K562 (cell line): ENCODE results near the gene PEDS1. TPM values are rescaled to one million over a fixed set of nuclear protein-coding genes. Genes with fewer than 3 reads are reported as not detected.

Experiments used
- ATAC-seq: fragments of 200-7000 bp; cut with Tn5 transposase; 3 replicates; pipeline ENCODE4 v1.9.1; 2020; ENCODE audit warnings: moderate library complexity
- BruUV-seq: library from RNA; stranded (reverse); fragments of 400-500 nt; replicated peaks from 2 replicates; lab custom pipeline; 2021; lab: Mats Ljungman, UMichigan
- CTCF ChIA-PET: fragments of 300-600 bp; formaldehyde crosslinking; extraction: SDS; loops from one replicate; lab custom pipeline; 2021; ENCODE audit warnings: low intra/inter-chr PET ratio; lab: Yijun Ruan, JAX
- POLR2A ChIA-PET: fragments of 300-600, 350-650 bp; sonication (Branson Sonifier 250); formaldehyde crosslinking; extraction: SDS; loops from one replicate; lab custom pipeline; 2021; ENCODE audit warnings: antibody characterized with exemption, inconsistent platforms; lab: Yijun Ruan, JAX
- DNase-seq, 4 experiments: peaks; one replicate each; pipeline versions ENCODE4 v3.0.0 to v3.0.0-alpha.2; 2011 to 2018; ENCODE audit warnings: low spot score in 3 of 4, mixed read lengths in 3 of 4; ENCODE audit errors: extremely low read depth in 1 of 4
- FAIRE-seq: peaks from 2 replicates; lab custom pipeline; 2011; peaks lifted over from hg19 to GRCh38; lab: Jason Lieb, UNC
- H2AFZ ChIP-seq: 2 replicates; pipeline ENCODE4 v1.6.0; 2011; ENCODE audit warnings: low read depth, low read length, control low read depth, inconsistent platforms
- H3K27ac ChIP-seq: fragments of 200-600 bp; 3 replicates; pipeline ENCODE4 v1.8.0; 2011; ENCODE audit warnings: low read depth, mild to moderate bottlenecking, control low read depth, inconsistent platforms, low read length, moderate library complexity, mixed read lengths; ENCODE audit errors: extremely low read depth
- H3K27me3 ChIP-seq, 2 experiments: fragments of 300-600 bp in 1 of 2; 2 replicates in 1 of 2; 3 replicates in 1 of 2; pipeline versions ENCODE4 v1.6.0 to v1.8.0; 2011; ENCODE audit warnings: inconsistent platforms in 2 of 2, low read length in 2 of 2, mild to moderate bottlenecking in 1 of 2, mixed read lengths in 1 of 2, moderate library complexity in 1 of 2; ENCODE audit not compliant: control insufficient read depth in 2 of 2, insufficient read depth in 2 of 2
- H3K36me3 ChIP-seq: fragments of 300-600 bp; 3 replicates; pipeline ENCODE4 v1.8.0; 2011; ENCODE audit warnings: mild to moderate bottlenecking, low read length, inconsistent platforms; ENCODE audit not compliant: control insufficient read depth, insufficient read depth
- H3K4me1 ChIP-seq, 2 experiments: fragments of 200-600 bp in 1 of 2; replicated peaks in 1 of 2; 2 replicates in 1 of 2; 3 replicates in 1 of 2; pipeline versions ENCODE4 v1.5.1 to v1.8.0; 2011; ENCODE audit warnings: inconsistent platforms in 2 of 2, low read length in 2 of 2, mild to moderate bottlenecking in 1 of 2, mixed read lengths in 1 of 2, moderate library complexity in 1 of 2; ENCODE audit not compliant: control insufficient read depth in 2 of 2, insufficient read depth in 2 of 2
- H3K4me2 ChIP-seq: 2 replicates; pipeline ENCODE4 v1.6.1; 2011; ENCODE audit warnings: low read length, control low read depth, inconsistent platforms, mixed read lengths; ENCODE audit not compliant: insufficient read depth
- H3K4me3 ChIP-seq: fragments of 200-600 bp; sonication (generic), shearing (Covaris generic); 2 replicates; pipeline ENCODE4 v1.5.1; 2016; ENCODE audit warnings: control low read depth, inconsistent platforms
- H3K79me2 ChIP-seq: fragments of 200-600 bp; 3 replicates; pipeline ENCODE4 v1.8.0; 2011; ENCODE audit warnings: low read length, inconsistent platforms; ENCODE audit not compliant: control insufficient read depth, insufficient read depth
- H3K9ac ChIP-seq, 2 experiments: 2 replicates each; pipeline versions ENCODE4 v1.6.0 to v1.6.1; 2011; ENCODE audit warnings: low read depth in 2 of 2, low read length in 2 of 2, control low read depth in 1 of 2, inconsistent platforms in 1 of 2, mild to moderate bottlenecking in 1 of 2, mixed read lengths in 1 of 2; ENCODE audit not compliant: insufficient read depth in 1 of 2
- H3K9me1 ChIP-seq: one replicate; pipeline ENCODE4 v1.6.0; 2011; ENCODE audit warnings: inconsistent platforms, mild to moderate bottlenecking, low read length, moderate library complexity; ENCODE audit not compliant: control insufficient read depth, insufficient read depth
- H3K9me3 ChIP-seq: replicated peaks from 2 replicates; pipeline ENCODE4 v1.5.1; 2011; ENCODE audit warnings: low read depth, low read length, inconsistent platforms; ENCODE audit not compliant: control insufficient read depth, insufficient read depth
- H4K20me1 ChIP-seq: replicated peaks from 2 replicates; pipeline ENCODE4 v1.6.1; 2011; ENCODE audit warnings: low read length, inconsistent platforms, mixed read lengths; ENCODE audit not compliant: control insufficient read depth, insufficient read depth
- ARID1B ChIP-seq: fragments of 450-650 bp; IDR thresholded peaks from 2 replicates; pipeline ENCODE4 v1.6.1; 2016; ENCODE audit warnings: antibody characterized with exemption, mild to moderate bottlenecking, inconsistent platforms
- EGR1 ChIP-seq: fragments of 450-650 bp; conservative IDR thresholded peaks from 2 replicates; pipeline ENCODE4 v1.6.1; 2017; ENCODE audit warnings: mild to moderate bottlenecking
- EHMT2 ChIP-seq: fragments of 450-650 bp; IDR thresholded peaks from 2 replicates; pipeline ENCODE4 v1.6.1; 2018; ENCODE audit warnings: antibody characterized with exemption
- GABPB1 ChIP-seq: sonication (generic); formaldehyde crosslinking; IDR thresholded peaks from 2 replicates; pipeline ENCODE4 v1.8.0; 2022; ENCODE audit warnings: mild to moderate bottlenecking, missing genetic modification reagents
- KDM5B ChIP-seq: fragments of 200-600 bp; sonication (generic); IDR thresholded peaks from 2 replicates; pipeline ENCODE4 v1.6.1; 2012; ENCODE audit warnings: low read depth, mild to moderate bottlenecking, moderate library complexity, low read length, control low read depth, inconsistent platforms; ENCODE audit not compliant: insufficient replicate concordance
- LCOR ChIP-seq: sonication (generic); formaldehyde crosslinking; IDR thresholded peaks from 2 replicates; pipeline ENCODE4 v1.8.0; 2022; ENCODE audit warnings: mild to moderate bottlenecking, missing genetic modification reagents
- RAD21 ChIP-seq, 2 experiments: fragments of 250-450 bp in 1 of 2; fragments of 450-650 bp in 1 of 2; sonication (Bioruptor Pico) in 1 of 2; formaldehyde crosslinking in 1 of 2; IDR thresholded peaks in 1 of 2; conservative IDR thresholded peaks in 1 of 2; 2 replicates each; pipeline versions ENCODE4 v1.4.0 to v1.8.0; 2020 to 2022; ENCODE audit warnings: mild to moderate bottlenecking in 2 of 2, moderate library complexity in 1 of 2
- SPI1 ChIP-seq: IDR thresholded peaks from 2 replicates; pipeline ENCODE4 v1.6.1; 2011; ENCODE audit warnings: low read depth, low read length, control low read depth, borderline replicate concordance
- TCF7L2 ChIP-seq: fragments of 150-350 bp; IDR thresholded peaks from 2 replicates; pipeline ENCODE4 v1.6.1; 2016; ENCODE audit warnings: low read depth, mild to moderate bottlenecking, low read length, moderate library complexity
- WGBS: fragments of 100-300 bp; shearing (Covaris generic); methylation state at CpG from one replicate; pipeline ENCODE4 v1.1.6; 2016; ENCODE audit warnings: low coverage, mixed read lengths; ENCODE audit not compliant: insufficient coverage; ENCODE audit errors: missing lambda C conversion rate; 5-methylcytosine and 5-hydroxymethylcytosine counted together
- in situ Hi-C: fragments of 300-500 bp; cut with MboI; formaldehyde crosslinking; loops from 4 replicates; pipeline ENCODE4 v1.15.0; 2018; ENCODE audit warnings: inconsistent platforms, mixed read lengths
- intact Hi-C: fragments of 100-400 bp; cut with micrococcal nuclease; formaldehyde crosslinking; loops from 2 replicates; pipeline ENCODE4 v1.14.2; 2022
- polyA plus RNA-seq, 8 experiments: library from polyadenylated mRNA; depleted of rRNA in 4 of 8; stranded (reverse) in 5 of 8; unstranded in 3 of 8; fragments of >200 nt; fragmentation: Nextera tagmentation in 2 of 8; fragmentation: Illumina TruSeq in 1 of 8; extraction: Ambion mirVana in 2 of 8; extraction: Trizol in 1 of 8; gene quantifications; 2 replicates each; pipeline versions ENCODE4 v1.2.1 to v1.2.3, GENCODE V29; 2011 to 2014; ENCODE audit warnings: inconsistent platforms in 1 of 8, missing spikeins in 1 of 8
- total RNA-seq, 7 experiments: library from RNA; depleted of rRNA in 6 of 7; stranded (reverse); fragments of >200 nt in 6 of 7; fragmentation: Illumina TruSeq in 2 of 7; extraction: Trizol in 2 of 7; gene quantifications; 2 replicates each; pipeline versions ENCODE4 v1.2.1 to v1.2.3, GENCODE V29; 2011 to 2021; ENCODE audit warnings: low replicate concordance in 1 of 7
- TF ChIP-seq, protein P1 (sequence below): sonication (generic); formaldehyde crosslinking; IDR thresholded peaks from 2 replicates; pipeline ENCODE4 v1.8.1; 2023; ENCODE audit warnings: mild to moderate bottlenecking, missing genetic modification reagents
- TF ChIP-seq, protein P2 (sequence below): sonication (generic); formaldehyde crosslinking; IDR thresholded peaks from 2 replicates; pipeline ENCODE4 v1.8.1; 2023; ENCODE audit warnings: mild to moderate bottlenecking, missing genetic modification reagents

The PEDS1 gene
- total and polyA plus RNA-seq, 9 of the 15 experiments (the other 6 are each of a cell fraction or from before 2014, with no cell fraction given), result 2.9 to 38.5 (median 24.2) TPM

DNA sequence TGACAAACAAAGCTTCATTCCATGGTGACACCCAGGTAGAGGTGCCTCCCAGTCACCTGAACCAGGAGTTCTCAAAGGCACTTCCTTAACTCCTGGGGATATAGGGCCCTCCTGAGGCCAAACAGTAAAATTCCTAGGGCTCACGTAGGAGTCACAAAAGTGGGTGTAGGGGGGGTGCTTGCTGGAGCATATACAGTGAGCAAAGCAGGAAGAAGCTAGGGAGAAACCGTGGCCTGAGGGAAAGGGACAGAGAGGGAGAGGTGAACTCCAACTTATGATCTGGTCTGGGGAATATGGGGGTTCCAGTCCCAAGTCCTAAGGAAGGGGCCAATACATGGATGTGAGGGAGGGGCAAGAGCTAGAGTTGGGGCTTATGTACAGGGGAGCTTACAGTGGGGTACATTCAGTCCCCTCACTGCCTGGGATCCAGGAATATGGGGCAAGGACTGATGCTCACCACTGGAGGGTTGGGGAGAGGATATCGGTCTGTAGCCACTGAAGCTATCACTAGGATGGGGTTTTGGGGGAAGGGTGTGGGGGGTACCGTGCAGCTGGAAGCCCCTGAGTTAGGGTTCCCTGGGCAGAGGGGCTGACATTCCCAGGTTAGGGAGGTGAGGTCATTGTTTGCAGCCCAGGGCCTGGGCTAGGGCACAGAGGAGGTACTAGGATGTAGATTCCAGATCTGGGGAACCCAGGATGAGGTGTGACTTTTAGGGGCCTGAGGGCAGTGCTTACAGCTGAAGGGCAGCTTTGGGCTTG is 950 bp downstream of the PEDS1 start:
- Histone ChIP-seq H3K27ac (peak overlapping the region; percentile 92), H3K9me3 (no peaks in the 10 kb centered on the region), H3K36me3 (peaks cover 37% of the 10 kb centered on the region; the same call in 2 of the 3 replicates), H3K27me3 (no peaks in the 10 kb centered on the region), H3K4me2 (peak overlapping the region; percentile 93), H4K20me1 (peaks cover 15% of the 10 kb centered on the region; the same call in 1 of the 2 replicates), H3K4me1 (peaks cover 28 to 57% of the 10 kb centered on the region in 2 experiments), H3K79me2 (peaks cover 54% of the 10 kb centered on the region), H3K9ac (peak overlapping the region; percentile 94 to 97), H2AFZ (0 out of 2 replicates have a peak overlapping the region, but pooled peaks have one; percentile 85), H3K9me1 (no peaks in the 10 kb centered on the region), H3K4me3 (peak overlapping the region; percentile 93)
- intact Hi-C loops (loop anchor here (2.0 to 5.0 kb wide), 2 partner anchors 40 to 65 kb away; partner anchors contain the start of gene UBE2V1), in situ Hi-C loops (no loop called here)
- ChIA-PET CTCF (interaction anchor here (0.6 to 0.9 kb wide), 2 partner anchors 18 to 819 kb away, joined by 3 to 4 read pairs; no protein-coding TSS in a partner anchor), POLR2A (interaction anchor here (0.5 to 3.5 kb wide), 15 partner anchors 8 to 1340 kb away, joined by 3 to 22 read pairs (median 4); partner anchors contain the start of genes CEBPB and UBE2V1)
- ATAC-seq (peak; percentile 5), FAIRE-seq (peak; percentile 86), DNase-seq (peak; percentile 30 to 51 (median 47))
- 2% methylated on average over 4 of the region's 4 CpGs for WGBS
- BruUV-seq, result TSS peak; percentile 52
- TF ChIP-seq TCF7L2, result no peak
- 0 out of 2 replicates have a peak, but pooled peaks have one; percentile 5 for TF ChIP-seq ARID1B
- TF ChIP-seq EGR1, result 0 out of 2 replicates have a peak, but pooled peaks have one; percentile 6
- 0 out of 2 replicates have a peak, but pooled peaks have one; percentile 19 for TF ChIP-seq GABPB1 (CRISPR knock-in tag)
- TF ChIP-seq, protein P1, sequence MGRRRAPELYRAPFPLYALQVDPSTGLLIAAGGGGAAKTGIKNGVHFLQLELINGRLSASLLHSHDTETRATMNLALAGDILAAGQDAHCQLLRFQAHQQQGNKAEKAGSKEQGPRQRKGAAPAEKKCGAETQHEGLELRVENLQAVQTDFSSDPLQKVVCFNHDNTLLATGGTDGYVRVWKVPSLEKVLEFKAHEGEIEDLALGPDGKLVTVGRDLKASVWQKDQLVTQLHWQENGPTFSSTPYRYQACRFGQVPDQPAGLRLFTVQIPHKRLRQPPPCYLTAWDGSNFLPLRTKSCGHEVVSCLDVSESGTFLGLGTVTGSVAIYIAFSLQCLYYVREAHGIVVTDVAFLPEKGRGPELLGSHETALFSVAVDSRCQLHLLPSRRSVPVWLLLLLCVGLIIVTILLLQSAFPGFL, result peak; percentile 67; the same call in 1 of the 2 replicates
- TF ChIP-seq RAD21 (CRISPR knock-in tag; conservative IDR thresholded peaks at IDR 0.05 in 1 of 2, IDR thresholded peaks at IDR 0.05 in 1 of 2), result peak in 1 of 2 experiments; percentile 30; a peak in 1 of 4 replicates
- no peak for TF ChIP-seq EHMT2
- no peak for TF ChIP-seq SPI1
- peak; percentile 31 for TF ChIP-seq KDM5B
- peak; percentile 56; the same call in 1 of the 2 replicates for TF ChIP-seq LCOR (CRISPR knock-in tag)
- TF ChIP-seq, protein P2, sequence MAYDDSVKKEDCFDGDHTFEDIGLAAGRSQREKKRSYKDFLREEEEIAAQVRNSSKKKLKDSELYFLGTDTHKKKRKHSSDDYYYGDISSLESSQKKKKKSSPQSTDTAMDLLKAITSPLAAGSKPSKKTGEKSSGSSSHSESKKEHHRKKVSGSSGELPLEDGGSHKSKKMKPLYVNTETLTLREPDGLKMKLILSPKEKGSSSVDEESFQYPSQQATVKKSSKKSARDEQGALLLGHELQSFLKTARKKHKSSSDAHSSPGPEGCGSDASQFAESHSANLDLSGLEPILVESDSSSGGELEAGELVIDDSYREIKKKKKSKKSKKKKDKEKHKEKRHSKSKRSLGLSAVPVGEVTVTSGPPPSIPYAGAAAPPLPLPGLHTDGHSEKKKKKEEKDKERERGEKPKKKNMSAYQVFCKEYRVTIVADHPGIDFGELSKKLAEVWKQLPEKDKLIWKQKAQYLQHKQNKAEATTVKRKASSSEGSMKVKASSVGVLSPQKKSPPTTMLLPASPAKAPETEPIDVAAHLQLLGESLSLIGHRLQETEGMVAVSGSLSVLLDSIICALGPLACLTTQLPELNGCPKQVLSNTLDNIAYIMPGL (CRISPR knock-in tag), result 0 out of 2 replicates have a peak, but pooled peaks have one; percentile 7
